NCI-H748 treated with DMSO at 0.1 percent for 48 hours (cell line): ENCODE measurements around the gene MAPK7.

ENCODE experiments used
- DNase-seq: peaks from one replicate; lab custom pipeline; 2025; lab: John Stamatoyannopoulos, UW

The MAPK7 gene

GRCh38 chr17:19421219-19421618 lies 42.9 kb downstream of the MAPK7 start:
- no peak for DNase-seq

GRCh38 chr17:19421926-19422325 lies 43.6 kb downstream of the MAPK7 start:
- DNase-seq, result no peak

- DNase-seq, result no peak
Measured at GRCh38 chr17:19424934-19425868, 46.9 kb downstream of the MAPK7 start.

- DNase-seq, result no peak
Measured at GRCh38 chr17:19426631-19427030, 48.3 kb downstream of the MAPK7 start.

GRCh38 chr17:19431691-19432090 lies 53.4 kb downstream of the MAPK7 start:
- DNase-seq, result no peak
